H54 (cell line): ENCODE results near the gene IFIT3.
"Not testable (repeated sequence)": the region's sequence is repeated elsewhere in the genome, so short reads cannot be mapped to it uniquely, and the experiment has no call there.

Source experiments
- DNase-seq: peaks from one replicate; pipeline ENCODE4 v3.0.0; 2011; ENCODE audit warnings: low spot score, mixed read lengths; ENCODE audit not compliant: insufficient read length
- FAIRE-seq: peaks from 3 replicates; lab custom pipeline; 2011; peaks lifted over from hg19 to GRCh38; lab: Jason Lieb, UNC
- POLR2A ChIP-seq: IDR thresholded peaks from 2 replicates; pipeline ENCODE4 v1.6.1; 2011; ENCODE audit warnings: low read depth, mild to moderate bottlenecking, low read length

The IFIT3 gene

DNA sequence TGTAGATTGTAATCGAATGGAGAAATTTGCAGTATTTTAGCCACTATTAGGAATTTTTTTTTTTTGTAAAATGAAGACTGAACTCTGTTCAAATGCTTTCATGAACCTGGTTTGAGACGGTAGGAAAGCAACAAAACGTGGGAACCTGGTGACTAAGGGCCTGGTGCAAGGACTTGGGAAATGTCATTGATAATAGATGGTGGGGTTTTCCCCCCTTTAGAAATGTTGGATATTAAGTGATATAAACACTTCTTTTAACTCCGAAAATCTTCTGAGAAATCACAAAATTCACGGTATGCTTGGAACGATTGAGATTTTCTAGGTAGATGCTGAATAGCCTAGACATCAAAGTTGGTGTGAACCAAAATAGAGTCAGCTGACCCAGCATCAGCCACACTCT, 19.5 kb upstream of the IFIT3 start:
- no peak for TF ChIP-seq POLR2A
- FAIRE-seq (no peak), DNase-seq (no peak)

DNA sequence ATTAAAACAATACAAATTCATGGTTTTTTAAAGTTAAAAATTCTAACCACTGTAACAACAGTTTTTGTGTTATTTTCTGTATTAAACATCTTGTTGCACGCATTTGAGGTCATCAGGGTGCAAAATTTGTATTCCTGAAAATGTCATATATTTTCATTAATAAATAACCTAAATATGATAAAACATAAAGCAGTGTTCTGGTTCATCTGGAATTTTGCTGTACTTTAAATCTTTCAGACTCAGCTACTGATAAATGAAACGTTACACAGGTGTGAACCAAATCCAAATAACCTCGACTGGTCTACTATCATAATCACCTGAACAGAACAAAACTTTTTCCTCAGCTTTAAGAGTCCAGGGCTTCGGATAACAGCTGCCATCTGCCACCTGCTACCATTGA, 19.1 kb upstream of the IFIT3 start:
- TF ChIP-seq POLR2A: no peak
- FAIRE-seq (no peak), DNase-seq (no peak)

DNA sequence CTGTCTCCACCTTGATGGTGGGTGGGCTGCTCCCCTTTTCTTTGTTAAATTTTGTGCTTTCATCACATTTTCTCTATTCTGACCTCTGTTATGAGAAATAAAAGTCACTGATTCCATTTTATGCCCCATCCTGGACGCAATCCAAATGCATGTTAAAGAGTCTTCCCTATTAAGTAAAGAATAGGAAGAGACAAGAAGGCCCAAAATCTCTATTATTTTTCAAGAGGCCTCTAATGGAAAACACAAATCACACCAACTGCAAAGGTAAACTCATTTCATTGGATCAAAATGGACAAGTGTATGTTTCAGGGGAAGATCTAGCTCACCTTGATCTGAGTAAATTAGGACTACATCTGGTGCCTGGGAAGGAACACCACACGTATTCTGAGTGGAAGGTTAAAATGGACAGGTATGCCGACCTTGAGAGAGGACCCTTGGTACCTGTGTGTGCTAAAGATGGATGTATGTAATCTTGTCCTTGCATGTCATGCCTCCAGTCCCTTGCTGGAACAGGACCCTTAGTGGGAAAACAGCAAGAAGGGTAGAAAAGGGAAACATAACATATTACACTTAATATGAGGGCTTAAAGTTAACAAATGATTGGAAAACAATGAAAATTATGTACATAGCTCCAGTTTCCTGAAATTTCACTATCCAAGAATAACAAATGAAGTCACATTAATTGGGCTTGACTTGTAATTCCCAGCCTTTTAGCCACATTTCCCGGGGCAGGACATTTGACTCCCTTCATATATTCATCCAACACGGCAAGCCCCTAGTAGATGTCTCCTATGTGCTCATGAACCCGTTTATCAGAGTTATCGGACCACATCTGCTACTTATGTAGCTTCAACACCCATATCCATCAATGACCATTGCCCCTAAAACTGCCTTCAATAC, 18.4 kb upstream of the IFIT3 start:
- TF ChIP-seq POLR2A: no peak
- FAIRE-seq: peak; percentile 20
- no peak for DNase-seq

DNA sequence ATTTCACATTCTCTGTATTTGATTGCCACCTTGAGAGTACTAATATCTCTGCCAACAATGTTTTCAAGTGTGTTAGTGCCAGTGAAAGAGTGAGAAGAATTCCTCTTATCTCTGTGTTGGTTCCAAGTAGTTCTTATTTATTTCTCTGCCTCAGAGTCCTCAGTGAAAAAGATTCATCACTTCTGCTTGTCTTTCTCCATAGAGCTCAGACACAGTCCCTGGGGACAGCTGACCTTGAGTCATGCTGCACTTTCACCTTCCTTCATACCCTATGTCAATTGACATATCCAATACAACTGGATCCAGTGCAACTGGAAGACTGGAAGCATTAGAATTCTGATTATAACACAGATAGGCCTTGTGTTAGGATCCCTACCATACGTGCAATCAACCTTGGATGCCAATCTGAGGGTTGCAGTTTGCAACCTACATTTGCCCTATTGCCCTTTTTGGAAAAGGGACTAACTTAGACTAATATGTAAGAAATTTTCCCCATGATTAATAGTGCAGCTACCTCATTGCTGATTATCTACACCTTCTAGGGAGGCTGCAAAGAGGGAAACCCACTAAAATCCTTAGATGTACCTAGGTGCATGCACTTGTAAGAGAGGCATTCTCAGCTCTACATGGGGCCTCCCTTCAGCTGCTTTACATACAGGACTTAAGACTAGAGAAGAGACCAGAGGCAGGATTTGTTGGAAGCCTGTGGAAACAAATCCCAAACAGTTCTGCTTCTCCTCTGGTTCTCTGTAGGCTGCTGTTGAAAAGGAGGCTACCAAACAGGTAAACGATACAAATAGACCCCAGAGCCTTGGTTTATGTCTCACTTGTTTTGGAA, 17.5 kb upstream of the IFIT3 start:
- no peak for DNase-seq
- no peak for TF ChIP-seq POLR2A
- FAIRE-seq: no peak

DNA sequence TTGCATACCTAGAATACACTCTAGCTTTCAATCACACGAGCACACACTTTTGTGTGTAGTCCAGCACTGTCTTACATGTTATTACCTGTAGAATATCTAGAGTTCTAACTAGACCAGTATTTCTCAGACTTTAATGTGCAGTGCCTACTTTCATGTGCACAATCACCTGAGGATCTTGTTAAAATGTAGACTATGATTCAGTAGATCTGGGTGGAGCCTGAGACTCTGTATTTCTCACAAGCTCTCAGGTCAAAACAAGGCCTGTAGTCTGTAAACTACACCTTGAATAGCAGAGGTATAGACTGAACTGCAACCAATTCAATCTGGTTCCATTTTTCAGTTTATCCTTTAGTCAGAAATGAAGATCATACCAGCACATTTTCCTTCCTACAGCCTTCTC, 14.8 kb upstream of the IFIT3 start:
- no peak for DNase-seq
- FAIRE-seq: peak; percentile 15
- no peak for TF ChIP-seq POLR2A

DNA sequence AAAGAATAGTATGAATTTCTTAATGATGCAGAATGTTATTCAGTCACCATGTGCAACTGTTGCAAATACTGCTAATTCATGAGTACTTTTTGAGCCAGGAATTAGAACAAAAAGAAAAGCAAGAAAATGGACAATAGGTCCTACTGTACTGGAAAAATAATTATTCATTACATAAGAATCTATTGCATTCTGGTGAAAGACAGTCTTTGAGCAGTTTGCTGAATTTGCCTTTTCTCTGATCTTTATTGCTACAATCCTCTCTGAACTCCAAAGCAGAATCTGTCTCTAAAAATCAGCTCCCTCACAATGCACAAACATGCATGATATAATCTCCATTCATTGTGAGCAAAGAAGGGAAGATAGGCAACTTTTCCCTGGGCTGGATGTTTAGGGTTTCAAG, 13.1 kb upstream of the IFIT3 start:
- peak; percentile 30 for FAIRE-seq
- DNase-seq: no peak
- no peak for TF ChIP-seq POLR2A

DNA sequence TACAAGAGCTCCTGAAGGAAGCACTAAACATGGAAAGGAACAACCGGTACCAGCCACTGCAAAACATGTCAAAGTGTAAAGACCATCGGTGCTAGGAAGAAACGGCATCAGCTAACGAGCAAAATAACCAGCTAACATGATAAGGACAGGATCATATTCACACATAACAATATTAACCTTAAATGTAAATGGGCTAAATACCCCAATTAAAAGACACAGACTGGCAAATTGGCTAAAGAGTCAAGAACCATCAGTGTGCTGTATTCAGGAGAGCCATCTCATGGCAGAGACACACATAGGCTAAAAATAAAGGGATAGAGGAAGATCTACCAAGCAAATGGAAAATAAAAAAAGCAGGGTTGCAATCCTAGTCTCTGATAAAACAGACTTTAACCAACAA, 9.8 kb upstream of the IFIT3 start:
- not testable (repeated sequence) for DNase-seq, FAIRE-seq

DNA sequence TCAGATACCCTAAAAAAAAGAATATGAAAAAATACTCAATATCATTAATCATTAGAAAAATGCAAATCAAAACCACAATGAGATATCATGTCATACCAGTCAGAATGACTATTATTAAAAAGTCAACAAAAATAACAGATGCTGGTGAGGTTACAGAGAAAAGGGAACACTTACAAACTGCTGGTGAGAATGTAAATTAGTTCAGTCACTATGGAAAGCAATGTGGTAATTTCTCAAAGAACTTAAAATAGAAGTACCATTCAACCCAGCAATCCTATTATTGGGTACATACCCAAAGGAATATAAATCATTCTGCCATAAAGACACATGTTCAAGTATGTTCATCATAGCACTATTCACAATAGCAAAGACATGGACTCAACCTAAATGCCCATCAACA, 2.7 kb upstream of the IFIT3 start:
- peak; percentile 6 for FAIRE-seq

DNA sequence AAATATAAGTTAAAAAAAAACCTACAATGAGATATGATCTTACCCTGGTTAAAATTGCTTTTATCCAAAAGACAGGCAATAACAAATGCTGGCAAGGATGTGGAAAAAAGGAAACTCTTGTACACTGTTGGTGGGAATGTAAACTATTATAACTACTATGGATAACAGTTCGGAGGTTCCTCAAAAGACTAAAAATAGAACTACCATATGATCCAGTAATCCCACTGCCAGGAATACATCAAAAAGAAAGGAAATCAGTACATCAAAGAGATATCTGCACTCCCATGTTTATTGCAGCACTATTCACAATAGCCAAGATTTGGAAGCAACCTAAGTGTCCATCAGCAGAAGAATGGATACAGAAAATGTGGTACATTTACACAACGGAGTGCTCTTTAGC, 1.9 kb upstream of the IFIT3 start:
- DNase-seq, FAIRE-seq: not testable (repeated sequence)

More for the DNA sequence above, 2.7 kb upstream of the IFIT3 start:
- not testable (repeated sequence) for DNase-seq

DNA sequence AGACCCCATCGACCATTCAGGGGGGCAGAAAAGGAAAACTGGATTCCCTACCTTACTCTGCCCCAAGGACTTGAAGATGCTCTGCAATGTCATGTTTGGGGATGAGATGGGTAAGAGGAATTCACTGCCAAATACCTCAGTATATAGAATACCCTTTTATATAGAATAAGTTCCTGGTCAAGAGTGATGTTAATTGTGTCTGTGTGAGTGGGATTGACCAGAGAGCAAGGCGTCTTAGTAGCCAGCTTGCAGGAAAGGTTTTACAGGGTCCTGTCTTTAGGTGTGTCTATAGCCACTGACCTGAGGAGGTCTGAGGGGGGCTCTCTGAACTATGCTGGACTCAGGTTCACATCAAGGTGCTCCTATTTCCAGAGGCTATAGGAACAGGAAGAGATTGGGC, 1.4 kb downstream of the IFIT3 start:
- no peak for FAIRE-seq
- no peak for DNase-seq
- TF ChIP-seq POLR2A: no peak

DNA sequence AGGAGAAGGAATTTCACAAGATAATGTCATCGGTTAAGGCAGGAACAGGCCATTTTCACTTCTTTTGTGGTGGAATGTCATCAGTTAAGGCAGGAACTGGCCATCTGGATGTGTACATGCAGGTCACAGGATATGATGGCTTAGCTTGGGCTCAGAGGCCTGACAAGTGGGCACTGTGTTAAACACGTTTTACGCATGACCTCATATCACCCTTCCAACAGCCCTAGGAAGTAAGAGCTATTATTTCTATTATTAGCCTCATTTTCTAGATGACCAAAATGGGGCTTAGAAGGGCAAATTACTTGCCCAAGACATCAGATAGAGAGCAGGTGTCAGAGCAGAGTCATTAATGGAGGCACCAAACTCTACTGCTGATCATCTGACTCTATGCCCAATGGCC, 2.2 kb downstream of the IFIT3 start:
- not testable (repeated sequence) for FAIRE-seq, DNase-seq

DNA sequence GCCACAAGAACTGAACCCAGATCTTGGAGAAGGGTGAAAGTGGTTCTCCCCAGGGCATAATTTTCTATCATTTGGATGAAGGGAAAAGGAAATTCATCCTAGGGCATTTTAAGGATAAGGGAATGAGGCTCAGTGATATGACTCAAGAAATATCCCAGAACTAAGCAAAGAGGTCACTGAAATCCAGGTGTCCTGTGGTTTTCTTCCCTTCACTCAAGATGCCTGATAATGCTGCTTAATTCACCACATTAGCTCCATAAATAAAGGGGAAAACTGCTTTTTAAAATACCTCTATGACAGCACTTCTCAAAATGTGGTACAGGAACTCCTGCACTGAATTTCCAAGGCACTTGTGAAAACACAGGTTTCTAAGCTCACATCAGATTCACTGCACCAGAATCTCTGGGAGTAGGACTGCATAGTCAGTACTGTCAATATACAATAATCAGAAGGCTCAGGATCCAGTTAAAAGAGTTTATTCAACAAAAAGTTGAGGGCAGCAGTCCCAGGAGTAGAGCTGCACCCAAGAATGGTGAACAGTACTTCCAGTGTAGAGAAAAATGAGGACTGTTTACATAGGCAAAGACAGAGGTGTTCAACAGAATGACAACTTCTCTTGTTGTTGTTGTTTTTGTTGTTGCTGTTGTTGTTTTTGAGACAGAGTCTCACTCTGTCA, 2.9 kb downstream of the IFIT3 start:
- no peak for TF ChIP-seq POLR2A
- peak; percentile 53 for FAIRE-seq
- no peak for DNase-seq

DNA sequence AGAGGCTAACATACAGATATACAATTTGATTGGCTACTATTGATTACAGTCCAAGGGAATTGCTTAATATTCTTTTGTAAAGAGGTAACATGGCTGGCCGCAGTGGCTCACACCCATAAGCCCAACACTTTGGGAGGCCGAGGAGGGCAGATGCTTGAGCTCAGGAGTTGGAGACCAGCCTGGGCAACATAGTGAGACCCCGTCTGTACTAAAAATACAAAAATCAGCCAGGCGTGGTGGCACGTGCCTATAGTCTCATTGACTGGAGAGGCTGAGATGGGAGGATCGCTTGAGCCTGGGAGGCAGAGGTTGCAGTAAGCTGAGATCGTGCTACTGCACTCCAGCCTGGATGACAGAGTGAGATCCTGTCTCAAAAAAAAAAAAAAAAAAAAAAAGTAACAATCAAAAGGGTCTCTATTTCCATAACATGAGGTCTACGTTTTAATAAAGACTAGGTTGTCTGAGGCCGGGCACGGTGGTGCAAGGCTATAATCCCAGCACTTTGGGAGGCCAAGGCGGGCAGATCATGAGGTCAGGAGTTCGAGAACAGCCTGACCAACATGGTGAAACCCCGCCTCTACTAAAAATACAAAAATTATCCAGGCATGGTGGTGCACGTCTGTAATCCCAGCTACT, 3.8 kb downstream of the IFIT3 start:
- FAIRE-seq, DNase-seq: not testable (repeated sequence)
